Epithelial cell of proximal tubule (primary cell): ENCODE results near the gene IFNLR1. TPM values are rescaled to one million over a fixed set of nuclear protein-coding genes. Genes with fewer than 3 reads are reported as not detected.

Experiments
- DNase-seq: peaks from one replicate; pipeline ENCODE4 v3.0.0-alpha.2; 2011; ENCODE audit warnings: low read depth
- H3K4me3 ChIP-seq: 2 replicates; pipeline ENCODE4 v1.5.1; 2011; ENCODE audit warnings: low read depth, mild to moderate bottlenecking, low read length
- CTCF ChIP-seq: conservative IDR thresholded peaks from 2 replicates; pipeline ENCODE4 v1.5.1; 2012; ENCODE audit warnings: low read depth, mild to moderate bottlenecking, low read length
- total RNA-seq: library from RNA; depleted of rRNA; stranded (reverse); fragments of >200 nt; gene quantifications from 2 replicates; pipeline ENCODE4 v1.2.3, GENCODE V29; 2015

Gene IFNLR1
- total RNA-seq, 1 donor from 2014 or later, result 3.6 TPM

DNA sequence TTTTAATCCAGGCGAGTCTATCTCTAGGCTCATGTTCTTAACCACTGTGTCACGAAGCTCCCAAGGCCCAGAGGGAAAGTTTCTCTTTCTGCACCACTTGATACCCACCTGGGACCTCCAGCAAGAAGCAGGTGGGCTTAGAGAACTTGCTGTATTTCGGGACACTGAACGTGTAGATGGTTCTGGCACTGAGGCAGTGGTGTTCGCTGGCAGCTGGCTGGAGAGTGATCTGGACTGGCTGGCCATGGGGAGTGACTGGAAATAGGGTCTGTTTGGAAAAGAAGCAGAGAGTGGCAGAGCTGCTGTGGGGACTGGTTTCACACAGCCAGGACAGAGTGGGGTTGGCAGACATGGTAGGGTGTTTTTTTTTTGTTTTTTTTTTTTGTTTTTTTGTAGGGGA, 27.7 kb downstream of the IFNLR1 start:
- no peak for TF ChIP-seq CTCF
- no peak overlapping the region for H3K4me3 ChIP-seq
- no peak for DNase-seq

DNA sequence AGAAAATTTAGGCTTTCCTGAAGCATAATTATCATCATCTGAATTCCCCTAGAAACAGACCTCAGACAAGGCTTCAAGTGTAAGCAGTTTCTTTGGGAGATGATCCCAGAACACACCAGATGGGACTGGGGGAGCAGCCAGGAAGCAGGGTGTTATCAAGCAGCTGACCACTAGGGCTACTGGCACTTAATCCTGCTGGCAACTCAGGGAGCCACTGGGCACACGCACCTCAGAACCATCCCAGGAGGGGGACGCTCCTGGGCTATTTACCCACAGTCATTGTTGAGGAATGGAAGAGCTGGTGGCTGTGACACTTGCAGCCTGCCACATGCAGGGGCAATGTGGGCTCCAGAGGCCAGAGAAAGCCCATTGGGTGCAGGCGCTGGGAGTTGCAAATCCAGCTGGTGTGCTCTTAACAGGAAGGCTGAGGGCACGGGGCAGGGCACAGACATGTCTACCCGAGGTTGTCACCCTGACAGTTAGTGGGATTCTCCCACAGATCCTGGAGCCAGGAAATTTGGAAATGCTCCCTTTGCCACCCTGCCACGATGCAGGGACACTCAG, 29.1 kb downstream of the IFNLR1 start:
- no peak for DNase-seq
- no peak overlapping the region for H3K4me3 ChIP-seq
- peak; percentile 39 for TF ChIP-seq CTCF

DNA sequence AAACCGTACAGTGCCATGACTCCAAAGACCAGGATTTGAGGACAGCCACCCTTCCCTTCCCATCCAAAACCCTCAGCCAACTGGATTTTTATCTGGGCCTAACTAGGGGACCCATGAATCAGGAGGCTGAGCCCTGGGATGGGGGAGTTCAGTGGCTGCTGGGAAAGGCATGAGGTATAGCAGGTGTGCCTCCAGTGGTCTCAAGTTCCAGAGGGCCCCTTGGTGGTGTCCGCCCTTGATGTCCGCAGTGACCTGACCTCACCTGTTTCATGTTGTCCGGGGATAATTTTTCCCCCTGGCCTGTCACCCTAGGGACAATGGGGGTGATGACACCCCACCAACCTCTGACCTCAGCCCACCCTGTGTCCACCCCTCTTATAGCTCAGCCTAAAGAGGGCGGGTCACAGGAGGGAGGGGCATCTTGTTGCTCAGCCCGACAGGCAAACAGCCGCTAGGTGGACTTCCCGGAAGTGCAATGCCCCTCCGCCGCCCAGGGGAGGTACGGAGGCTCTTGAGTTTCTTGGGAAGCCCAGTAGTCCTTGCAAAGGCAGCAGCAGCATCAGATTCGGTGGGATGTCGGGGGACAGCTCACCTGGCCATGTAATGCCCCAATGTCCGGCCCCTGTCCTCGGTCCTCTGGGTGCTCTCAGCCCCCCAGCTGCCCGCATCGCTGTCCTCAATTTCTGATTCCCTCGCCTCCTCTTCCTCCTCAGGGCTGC, 30.4 kb downstream of the IFNLR1 start:
- H3K4me3 ChIP-seq, result no peak overlapping the region
- DNase-seq, result no peak

GRCh38 chr1:24155011-24155782, 31.9 kb downstream of the IFNLR1 start:
- peak; percentile 27 for TF ChIP-seq CTCF
- no peak for DNase-seq
- no peak overlapping the region for H3K4me3 ChIP-seq

More for the DNA sequence above, 30.4 kb downstream of the IFNLR1 start:
- TF ChIP-seq CTCF, result no peak

GRCh38 chr1:24154215-24154614, 32.9 kb downstream of the IFNLR1 start:
- DNase-seq, result no peak
- no peak overlapping the region for H3K4me3 ChIP-seq
- no peak for TF ChIP-seq CTCF

DNA sequence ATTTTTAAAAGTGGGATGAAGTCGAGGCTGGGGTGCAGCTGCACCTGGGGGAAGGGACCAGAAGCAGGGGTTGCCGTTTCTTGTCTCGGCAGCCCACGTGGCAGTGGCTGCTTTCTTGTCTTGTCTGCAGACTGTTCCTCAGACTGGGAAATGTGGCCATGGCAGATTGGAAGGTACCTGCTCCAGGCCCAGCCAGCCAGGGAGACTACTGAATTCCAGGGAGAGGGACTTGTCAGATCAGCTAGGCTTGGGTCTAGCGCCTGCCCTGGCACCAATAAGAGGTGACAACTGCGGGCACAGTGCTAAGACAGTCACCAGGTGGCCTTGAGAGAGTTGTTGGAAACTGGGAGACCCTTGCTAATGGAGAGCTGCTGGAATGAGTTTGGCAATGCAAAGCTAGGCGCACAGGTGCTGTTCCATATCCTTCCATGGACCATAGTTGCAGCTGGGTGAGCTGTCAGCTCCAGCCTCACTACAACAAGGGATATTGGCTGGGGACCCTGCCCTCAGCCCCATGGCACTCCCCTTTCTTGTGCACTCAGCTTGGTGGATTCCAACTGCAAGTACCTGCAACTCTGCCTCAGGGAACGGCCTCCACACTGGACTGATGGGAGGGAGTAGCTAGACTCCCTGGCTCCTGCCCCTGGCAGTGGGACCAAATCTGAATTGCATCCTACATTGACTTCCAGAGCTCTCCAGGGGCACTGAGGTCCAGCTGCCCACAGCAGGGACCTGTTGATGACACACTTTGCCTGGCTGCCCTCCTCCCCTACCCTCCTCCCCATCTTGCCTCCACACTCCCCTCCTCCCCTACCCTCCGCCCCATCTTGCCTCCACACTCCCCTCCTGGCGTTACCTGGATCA, 34.2 kb downstream of the IFNLR1 start:
- DNase-seq, result no peak
- H3K4me3 ChIP-seq, result no peak overlapping the region
- TF ChIP-seq CTCF, result no peak
